Measurements from ENCODE around the gene LALBA.
"Not testable (repeated sequence)": the region's sequence is repeated elsewhere in the genome, so short reads cannot be mapped to it uniquely, and the experiment has no call there.

The LALBA gene

DNA sequence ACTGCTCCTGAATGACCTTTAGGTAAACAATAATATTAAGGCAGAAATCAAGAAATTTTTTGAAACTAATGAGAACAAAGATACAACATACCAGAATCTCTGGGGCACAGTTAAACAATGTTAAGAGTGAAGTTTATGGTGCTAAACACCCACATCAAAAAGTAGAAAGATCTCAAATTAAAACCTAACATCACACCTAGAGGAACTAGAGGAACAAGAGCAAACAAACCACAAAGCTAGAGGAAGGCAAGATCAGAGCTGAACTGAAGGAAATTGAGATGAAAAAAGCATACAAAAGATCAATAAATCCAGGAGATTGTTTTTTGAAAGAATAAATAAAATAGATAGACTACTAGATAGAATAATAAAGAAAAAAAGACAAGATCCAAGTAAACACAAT lies 37.2 kb downstream of the LALBA start:
- no peak overlapping the region for H3K4me3 ChIP-seq (replicated peaks; ENCODE audit: low read depth, low read length)
- TF ChIP-seq, protein P1, sequence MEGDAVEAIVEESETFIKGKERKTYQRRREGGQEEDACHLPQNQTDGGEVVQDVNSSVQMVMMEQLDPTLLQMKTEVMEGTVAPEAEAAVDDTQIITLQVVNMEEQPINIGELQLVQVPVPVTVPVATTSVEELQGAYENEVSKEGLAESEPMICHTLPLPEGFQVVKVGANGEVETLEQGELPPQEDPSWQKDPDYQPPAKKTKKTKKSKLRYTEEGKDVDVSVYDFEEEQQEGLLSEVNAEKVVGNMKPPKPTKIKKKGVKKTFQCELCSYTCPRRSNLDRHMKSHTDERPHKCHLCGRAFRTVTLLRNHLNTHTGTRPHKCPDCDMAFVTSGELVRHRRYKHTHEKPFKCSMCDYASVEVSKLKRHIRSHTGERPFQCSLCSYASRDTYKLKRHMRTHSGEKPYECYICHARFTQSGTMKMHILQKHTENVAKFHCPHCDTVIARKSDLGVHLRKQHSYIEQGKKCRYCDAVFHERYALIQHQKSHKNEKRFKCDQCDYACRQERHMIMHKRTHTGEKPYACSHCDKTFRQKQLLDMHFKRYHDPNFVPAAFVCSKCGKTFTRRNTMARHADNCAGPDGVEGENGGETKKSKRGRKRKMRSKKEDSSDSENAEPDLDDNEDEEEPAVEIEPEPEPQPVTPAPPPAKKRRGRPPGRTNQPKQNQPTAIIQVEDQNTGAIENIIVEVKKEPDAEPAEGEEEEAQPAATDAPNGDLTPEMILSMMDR (IDR thresholded peaks at IDR 0.05; ENCODE audit: low read length, missing control alignments): no peak
- DNase-seq (ENCODE audit: low read depth): no peak

DNA sequence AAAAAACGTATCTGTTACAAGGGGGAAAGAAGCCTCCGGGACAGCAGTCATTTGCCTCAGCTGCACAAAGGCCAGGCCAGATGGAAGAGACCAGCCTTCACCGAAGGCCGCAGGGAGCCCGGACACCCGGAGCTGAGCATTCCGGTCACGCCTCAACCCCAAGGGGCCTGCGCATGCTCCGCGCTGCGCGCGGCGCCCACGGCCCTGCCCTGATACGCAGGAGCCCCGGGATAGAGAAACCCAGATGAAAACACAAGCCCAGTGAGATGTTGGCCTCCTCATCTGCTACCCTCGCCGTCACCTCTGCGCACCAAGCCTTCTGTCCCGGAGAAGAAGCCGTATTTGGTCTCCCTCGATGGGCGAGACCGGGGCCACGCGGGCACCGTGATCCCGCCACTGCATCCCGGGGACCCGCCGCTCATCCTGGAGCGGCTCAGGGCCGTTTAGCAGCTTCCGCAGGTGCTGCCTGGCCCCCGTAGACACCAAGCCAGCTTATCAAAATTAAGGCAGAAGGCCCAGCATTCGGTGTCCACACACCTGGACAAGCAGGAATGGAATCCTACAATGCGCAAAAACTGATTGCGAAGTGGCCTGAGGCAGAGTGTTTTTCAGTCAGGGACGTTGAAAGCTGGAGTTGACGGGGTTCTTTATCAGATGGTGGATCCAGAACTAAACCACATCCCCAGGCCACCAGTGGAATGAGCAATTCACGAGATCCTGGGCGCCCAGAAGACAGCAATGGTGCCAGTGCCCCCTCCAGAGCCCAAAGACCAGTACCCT lies 41.8 kb downstream of the LALBA start:
- TF ChIP-seq, protein P1 (IDR thresholded peaks at IDR 0.05; ENCODE audit: low read length, missing control alignments): no peak
- no peak overlapping the region for H3K4me3 ChIP-seq (replicated peaks; ENCODE audit: low read depth, low read length)
- no peak for DNase-seq (ENCODE audit: low read depth)

DNA sequence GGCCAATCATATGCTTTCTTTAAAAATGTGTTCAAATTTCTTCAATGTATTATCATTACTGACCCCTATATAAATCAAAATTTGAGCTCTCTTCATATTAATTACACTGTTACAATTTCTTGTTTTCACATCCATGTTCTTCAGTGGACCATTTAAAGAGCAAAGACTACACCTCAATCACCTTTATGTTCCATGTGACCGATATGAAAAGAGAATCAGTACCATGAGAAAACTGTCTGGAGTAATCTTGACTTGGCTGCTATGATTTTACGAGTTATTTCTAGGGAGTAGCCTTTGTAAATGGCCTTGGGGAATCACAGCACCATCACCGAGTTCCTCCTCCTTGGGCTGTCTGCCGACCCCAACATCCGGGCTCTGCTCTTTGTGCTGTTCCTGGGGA lies 44.5 kb downstream of the LALBA start, which contains the start of gene OR8S1:
OR8S1 (plus strand) TSS at position 301 of the 400 bp plus-strand sequence; CDS start at position 301, 0 bp downstream.
- H3K4me3 ChIP-seq (replicated peaks; ENCODE audit: low read depth, low read length): no peak within 1 kb of the TSS
- TF ChIP-seq, protein P1 (IDR thresholded peaks at IDR 0.05; ENCODE audit: low read length, missing control alignments): no peak
- no peak for DNase-seq (ENCODE audit: low read depth)

DNA sequence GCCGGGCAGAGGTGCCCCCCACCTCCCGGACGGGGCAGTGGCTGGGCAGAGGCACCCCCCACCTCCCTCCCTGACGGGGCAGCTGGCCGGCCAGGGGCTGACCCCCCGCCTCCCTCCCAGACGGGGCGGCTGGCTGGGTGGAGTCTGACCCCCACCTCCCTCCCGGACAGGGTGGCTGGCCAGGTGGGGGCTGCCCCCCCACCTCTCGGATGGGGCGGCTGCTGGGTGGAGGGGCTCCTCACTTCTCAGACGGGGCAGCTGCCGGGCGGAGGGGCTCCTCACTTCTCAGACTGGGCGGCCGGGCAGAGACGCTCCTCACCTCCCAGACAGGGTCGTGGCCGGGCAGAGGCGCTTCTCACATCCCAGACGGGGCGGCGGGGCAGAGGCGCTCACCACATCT lies 49.5 kb downstream of the LALBA start:
- not testable (repeated sequence) for H3K4me3 ChIP-seq (replicated peaks; ENCODE audit: low read depth, low read length); DNase-seq (ENCODE audit: low read depth)

Measured in fibroblast of pulmonary artery (primary cell).